Loucy (cell line): Measurements from ENCODE around the gene ITGB6.

ENCODE experiments used
- H2AFZ ChIP-seq: fragments of 200-600 bp; sonication (generic); 2 replicates; pipeline ENCODE4 v1.6.0; 2016; ENCODE audit warnings: antibody characterized with exemption, mild to moderate bottlenecking, low read length, moderate library complexity
- H3F3A ChIP-seq: fragments of 200-600 bp; 2 replicates; pipeline ENCODE4 v1.6.0; 2016; ENCODE audit warnings: antibody characterized with exemption, low read depth, mild to moderate bottlenecking
- H3K27me3 ChIP-seq: fragments of 200-600 bp; sonication (generic); 2 replicates; pipeline ENCODE4 v1.6.1; 2014; ENCODE audit warnings: low read length, mild to moderate bottlenecking; ENCODE audit not compliant: insufficient read depth, poor library complexity, severe bottlenecking
- H3K36me3 ChIP-seq: fragments of 200-600 bp; sonication (generic); 2 replicates; pipeline ENCODE4 v1.6.1; 2016; ENCODE audit warnings: low read length; ENCODE audit not compliant: insufficient read depth
- H3K4me1 ChIP-seq: fragments of 200-600 bp; sonication (generic); 2 replicates; pipeline ENCODE4 v1.5.1; 2014; ENCODE audit warnings: low read length, mild to moderate bottlenecking; ENCODE audit not compliant: insufficient read depth, poor library complexity, severe bottlenecking
- H3K4me2 ChIP-seq: fragments of 200-600 bp; sonication (generic); 2 replicates; pipeline ENCODE4 v1.6.0; 2014; ENCODE audit warnings: antibody characterized with exemption, low read length, low read depth, mild to moderate bottlenecking; ENCODE audit not compliant: poor library complexity, severe bottlenecking
- H3K4me3 ChIP-seq: fragments of 200-600 bp; sonication (generic); 2 replicates; pipeline ENCODE4 v1.5.1; 2014; ENCODE audit warnings: low read length, mild to moderate bottlenecking, mixed read lengths; ENCODE audit not compliant: poor library complexity, severe bottlenecking
- H3K79me2 ChIP-seq: fragments of 200-600 bp; sonication (generic); 2 replicates; pipeline ENCODE4 v1.6.1; 2014; ENCODE audit warnings: low read length; ENCODE audit not compliant: insufficient read depth
- H3K9ac ChIP-seq: fragments of 200-600 bp; sonication (generic); 2 replicates; pipeline ENCODE4 v1.6.0; 2014; ENCODE audit warnings: mild to moderate bottlenecking, low read depth, low read length, moderate library complexity; ENCODE audit not compliant: poor library complexity, severe bottlenecking
- H3K9me2 ChIP-seq: fragments of 200-600 bp; sonication (generic); replicated peaks from 2 replicates; pipeline ENCODE4 v1.6.1; 2016; ENCODE audit warnings: low read depth, low read length, mixed read lengths
- H3K9me3 ChIP-seq: fragments of 200-600 bp; sonication (generic); 2 replicates; pipeline ENCODE4 v1.6.1; 2014; ENCODE audit warnings: mild to moderate bottlenecking, antibody characterized with exemption, low read length, low read depth; ENCODE audit not compliant: insufficient read depth
- H4K20me1 ChIP-seq: fragments of 200-600 bp; sonication (generic); 2 replicates; pipeline ENCODE4 v1.6.0; 2014; ENCODE audit warnings: antibody characterized with exemption, low read length, mild to moderate bottlenecking; ENCODE audit not compliant: insufficient read depth, poor library complexity, severe bottlenecking
- EZH2phosphoT487 ChIP-seq: fragments of 200-600 bp; IDR thresholded peaks from 2 replicates; pipeline ENCODE4 v1.6.1; 2018; ENCODE audit warnings: antibody characterized with exemption, mild to moderate bottlenecking, moderate library complexity, borderline replicate concordance
- TF ChIP-seq, protein P1 (sequence below): fragments of 200-600 bp; sonication (generic); conservative IDR thresholded peaks from 2 replicates; pipeline ENCODE4 v1.5.1; 2014; ENCODE audit warnings: mild to moderate bottlenecking, antibody characterized with exemption, low read length

The ITGB6 gene

DNA sequence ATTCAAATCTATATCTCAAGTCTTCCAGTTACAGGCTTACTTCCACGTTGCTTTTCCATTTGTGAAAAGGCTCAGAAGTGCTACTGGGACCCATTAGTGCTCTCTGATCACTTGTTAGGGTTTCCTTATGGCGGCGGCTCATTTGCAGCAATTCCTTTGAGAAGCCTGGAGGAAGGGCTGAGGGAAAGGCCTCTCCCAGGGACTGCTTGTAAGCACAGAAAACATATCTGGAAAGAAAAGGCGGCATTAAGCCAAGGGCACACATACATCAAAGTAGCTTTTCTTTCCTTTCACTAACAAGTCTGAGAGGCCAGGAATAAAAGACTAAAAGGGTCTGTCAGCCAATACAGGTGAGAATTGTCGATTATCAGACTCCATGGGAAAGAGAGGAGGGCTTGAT is 39.4 kb upstream of the ITGB6 start:
- Histone ChIP-seq H3K79me2 (no peaks in the 10 kb centered on the region), H2AFZ (no peak overlapping the region), H3K9ac (no peak overlapping the region), H4K20me1 (no peaks in the 10 kb centered on the region), H3K9me3 (no peaks in the 10 kb centered on the region), H3K4me3 (no peak overlapping the region), H3K27me3 (no peaks in the 10 kb centered on the region), H3K4me2 (no peak overlapping the region), H3K9me2 (no peaks in the 10 kb centered on the region), H3F3A (no peaks in the 10 kb centered on the region), H3K36me3 (no peaks in the 10 kb centered on the region), H3K4me1 (no peaks in the 10 kb centered on the region)
- TF ChIP-seq, protein P1, sequence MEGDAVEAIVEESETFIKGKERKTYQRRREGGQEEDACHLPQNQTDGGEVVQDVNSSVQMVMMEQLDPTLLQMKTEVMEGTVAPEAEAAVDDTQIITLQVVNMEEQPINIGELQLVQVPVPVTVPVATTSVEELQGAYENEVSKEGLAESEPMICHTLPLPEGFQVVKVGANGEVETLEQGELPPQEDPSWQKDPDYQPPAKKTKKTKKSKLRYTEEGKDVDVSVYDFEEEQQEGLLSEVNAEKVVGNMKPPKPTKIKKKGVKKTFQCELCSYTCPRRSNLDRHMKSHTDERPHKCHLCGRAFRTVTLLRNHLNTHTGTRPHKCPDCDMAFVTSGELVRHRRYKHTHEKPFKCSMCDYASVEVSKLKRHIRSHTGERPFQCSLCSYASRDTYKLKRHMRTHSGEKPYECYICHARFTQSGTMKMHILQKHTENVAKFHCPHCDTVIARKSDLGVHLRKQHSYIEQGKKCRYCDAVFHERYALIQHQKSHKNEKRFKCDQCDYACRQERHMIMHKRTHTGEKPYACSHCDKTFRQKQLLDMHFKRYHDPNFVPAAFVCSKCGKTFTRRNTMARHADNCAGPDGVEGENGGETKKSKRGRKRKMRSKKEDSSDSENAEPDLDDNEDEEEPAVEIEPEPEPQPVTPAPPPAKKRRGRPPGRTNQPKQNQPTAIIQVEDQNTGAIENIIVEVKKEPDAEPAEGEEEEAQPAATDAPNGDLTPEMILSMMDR = no peak
- no peak for TF ChIP-seq EZH2phosphoT487

GRCh38 chr2:160238392-160238791 is 38.3 kb upstream of the ITGB6 start:
- no peaks in the 10 kb centered on the region for H3K9me3 ChIP-seq

GRCh38 chr2:160232905-160233475 is 32.9 kb upstream of the ITGB6 start:
- Histone ChIP-seq H3K79me2 (no peaks in the 10 kb centered on the region), H3F3A (no peaks in the 10 kb centered on the region), H3K9ac (no peak overlapping the region), H3K36me3 (no peaks in the 10 kb centered on the region), H3K4me2 (no peak overlapping the region), H3K9me2 (no peaks in the 10 kb centered on the region), H3K4me1 (no peaks in the 10 kb centered on the region), H3K9me3 (no peaks in the 10 kb centered on the region), H3K27me3 (no peaks in the 10 kb centered on the region), H2AFZ (no peak overlapping the region), H4K20me1 (no peaks in the 10 kb centered on the region), H3K4me3 (no peak overlapping the region)
- no peak for TF ChIP-seq EZH2phosphoT487
- TF ChIP-seq, protein P1 = no peak

More at GRCh38 chr2:160238392-160238791, 38.3 kb upstream of the ITGB6 start:
- TF ChIP-seq EZH2phosphoT487 = no peak
- TF ChIP-seq, protein P1 = no peak
- Histone ChIP-seq H2AFZ (no peak overlapping the region), H4K20me1 (no peaks in the 10 kb centered on the region), H3K9ac (no peak overlapping the region), H3F3A (no peaks in the 10 kb centered on the region), H3K79me2 (no peaks in the 10 kb centered on the region), H3K9me2 (no peaks in the 10 kb centered on the region), H3K27me3 (no peaks in the 10 kb centered on the region), H3K36me3 (no peaks in the 10 kb centered on the region), H3K4me2 (no peak overlapping the region), H3K4me1 (no peaks in the 10 kb centered on the region), H3K4me3 (no peak overlapping the region)
